ENCODE results near the gene TRAF5.

The TRAF5 gene, protein sequence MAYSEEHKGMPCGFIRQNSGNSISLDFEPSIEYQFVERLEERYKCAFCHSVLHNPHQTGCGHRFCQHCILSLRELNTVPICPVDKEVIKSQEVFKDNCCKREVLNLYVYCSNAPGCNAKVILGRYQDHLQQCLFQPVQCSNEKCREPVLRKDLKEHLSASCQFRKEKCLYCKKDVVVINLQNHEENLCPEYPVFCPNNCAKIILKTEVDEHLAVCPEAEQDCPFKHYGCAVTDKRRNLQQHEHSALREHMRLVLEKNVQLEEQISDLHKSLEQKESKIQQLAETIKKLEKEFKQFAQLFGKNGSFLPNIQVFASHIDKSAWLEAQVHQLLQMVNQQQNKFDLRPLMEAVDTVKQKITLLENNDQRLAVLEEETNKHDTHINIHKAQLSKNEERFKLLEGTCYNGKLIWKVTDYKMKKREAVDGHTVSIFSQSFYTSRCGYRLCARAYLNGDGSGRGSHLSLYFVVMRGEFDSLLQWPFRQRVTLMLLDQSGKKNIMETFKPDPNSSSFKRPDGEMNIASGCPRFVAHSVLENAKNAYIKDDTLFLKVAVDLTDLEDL

DNA sequence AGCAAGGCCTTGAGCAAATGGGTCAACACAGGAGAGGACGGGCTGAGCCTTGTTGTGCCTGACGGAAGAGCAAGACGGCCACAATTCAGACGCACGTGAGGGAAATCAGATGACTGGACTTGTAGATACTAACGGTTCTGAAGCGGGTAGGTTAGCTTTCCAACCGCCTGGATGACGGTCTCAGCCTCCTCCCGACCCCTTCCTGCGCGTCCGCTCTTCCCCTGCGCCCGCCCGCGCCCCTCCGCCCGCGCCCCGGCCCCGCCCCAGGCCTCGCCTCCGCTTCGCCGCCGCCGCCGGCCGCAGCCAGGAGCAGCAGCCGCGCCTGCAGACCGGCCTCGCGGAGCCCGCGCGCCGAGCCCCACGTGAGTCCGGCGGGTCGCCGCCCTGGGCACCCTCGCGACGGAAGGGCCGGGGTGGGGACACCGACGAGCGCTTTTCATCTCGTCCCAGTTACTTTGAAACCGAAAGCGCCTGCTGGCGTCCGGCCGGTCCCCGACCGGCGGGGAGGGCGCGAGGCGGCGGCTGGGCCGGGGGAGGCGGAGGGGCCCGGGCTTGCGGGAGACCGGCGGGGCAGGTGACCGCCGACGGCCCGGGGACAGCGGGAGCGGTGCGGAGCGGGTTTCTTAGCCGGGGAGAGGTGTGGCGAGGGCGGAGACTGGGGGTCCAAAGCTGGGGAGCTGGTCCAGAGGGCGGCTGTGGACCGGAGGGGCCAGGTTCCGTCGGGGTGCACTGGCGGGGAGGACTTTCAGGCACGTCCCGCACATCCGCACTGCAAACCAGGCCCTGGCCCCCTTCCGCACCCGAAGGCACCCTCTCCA is at the start of gene TRAF5:
TSS of gene TRAF5 (plus strand) at position 306 of the 818 bp plus-strand sequence. CDS start 26,407 bp downstream, outside the sequence.
- Histone ChIP-seq H3K27me3 (ENCODE audit: low read depth, low read length) (no peaks in the 10 kb centered on the region), H3K9me3 (ENCODE audit: control insufficient read depth in 1 of 2, low read length in 2 of 2) (no peaks in the 10 kb centered on the region), H3K27ac (ENCODE audit: low read length) (peak within 1 kb of the TSS; percentile 80), H3K36me3 (ENCODE audit: control insufficient read depth in 1 of 2, insufficient read depth in 2 of 2, low read length in 2 of 2) (no peaks in the 10 kb centered on the region), H3K4me1 (ENCODE audit: control insufficient read depth in 1 of 2, insufficient read depth in 2 of 2, low read length in 2 of 2) (peaks cover 3 to 8% of the 10 kb centered on the region in 2 donors), H3K4me3 (ENCODE audit: low read depth in 1 of 2, low read length in 2 of 2) (peak within 1 kb of the TSS; percentile 68 to 77)

DNA sequence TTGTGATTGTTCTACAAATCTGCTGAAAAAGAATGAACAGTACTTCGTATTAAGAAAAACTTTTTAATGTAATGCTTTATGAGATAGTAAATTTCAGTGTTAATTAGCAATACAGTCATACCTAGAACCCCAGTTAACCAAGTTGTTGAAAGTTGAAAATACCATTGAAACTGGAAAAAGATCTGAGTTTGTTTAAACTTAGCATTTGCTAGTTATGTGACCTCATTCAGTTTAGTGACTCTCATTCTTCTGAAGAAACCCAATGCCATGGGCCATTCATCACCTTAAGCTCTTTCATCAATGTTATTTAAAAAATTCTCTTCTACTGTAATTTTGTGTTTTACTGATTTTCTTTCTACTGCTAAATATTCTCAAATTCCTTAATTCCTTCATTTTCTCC is 47.3 kb upstream of the TRAF5 start:
- H3K4me1 ChIP-seq (ENCODE audit: control insufficient read depth in 1 of 2, insufficient read depth in 2 of 2, low read length in 2 of 2): peaks cover 0 to 12% of the 10 kb centered on the region in 2 donors
- no peaks in the 10 kb centered on the region for H3K9me3 ChIP-seq (ENCODE audit: control insufficient read depth in 1 of 2, low read length in 2 of 2)
- no peaks in the 10 kb centered on the region for H3K27me3 ChIP-seq (ENCODE audit: low read depth, low read length)
- no peak overlapping the region for H3K4me3 ChIP-seq (ENCODE audit: low read depth in 1 of 2, low read length in 2 of 2)
- H3K36me3 ChIP-seq (ENCODE audit: control insufficient read depth in 1 of 2, insufficient read depth in 2 of 2, low read length in 2 of 2): peaks cover 26 to 44% of the 10 kb centered on the region in 2 donors
- H3K27ac ChIP-seq (ENCODE audit: low read length): no peak overlapping the region

DNA sequence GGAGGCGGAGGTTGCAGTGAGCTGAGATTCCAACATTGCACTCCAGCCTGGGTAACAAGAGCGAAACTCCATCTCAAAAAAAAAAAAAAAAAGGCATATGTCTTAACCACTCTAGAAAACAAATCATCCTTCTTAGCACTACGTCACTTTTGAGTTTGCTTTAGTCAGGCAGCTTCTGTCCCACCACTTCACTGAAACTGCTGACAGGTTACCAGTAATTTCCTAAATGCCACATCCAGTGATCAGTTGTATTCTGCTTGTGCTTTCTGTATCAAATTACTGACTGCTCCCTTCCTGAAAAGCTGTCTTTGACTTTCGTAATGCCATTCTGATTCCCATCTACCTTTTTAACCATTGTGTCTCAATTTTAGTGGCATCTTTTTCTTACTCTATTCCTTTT is 45.7 kb upstream of the TRAF5 start:
- H3K27ac ChIP-seq (ENCODE audit: low read length): no peak overlapping the region
- peaks cover 0 to 2% of the 10 kb centered on the region in 2 donors for H3K4me1 ChIP-seq (ENCODE audit: control insufficient read depth in 1 of 2, insufficient read depth in 2 of 2, low read length in 2 of 2)
- H3K36me3 ChIP-seq (ENCODE audit: control insufficient read depth in 1 of 2, insufficient read depth in 2 of 2, low read length in 2 of 2): peaks cover 36 to 40% of the 10 kb centered on the region in 2 donors
- H3K9me3 ChIP-seq (ENCODE audit: control insufficient read depth in 1 of 2, low read length in 2 of 2): no peaks in the 10 kb centered on the region
- H3K4me3 ChIP-seq (ENCODE audit: low read depth in 1 of 2, low read length in 2 of 2): no peak overlapping the region
- H3K27me3 ChIP-seq (ENCODE audit: low read depth, low read length): no peaks in the 10 kb centered on the region

DNA sequence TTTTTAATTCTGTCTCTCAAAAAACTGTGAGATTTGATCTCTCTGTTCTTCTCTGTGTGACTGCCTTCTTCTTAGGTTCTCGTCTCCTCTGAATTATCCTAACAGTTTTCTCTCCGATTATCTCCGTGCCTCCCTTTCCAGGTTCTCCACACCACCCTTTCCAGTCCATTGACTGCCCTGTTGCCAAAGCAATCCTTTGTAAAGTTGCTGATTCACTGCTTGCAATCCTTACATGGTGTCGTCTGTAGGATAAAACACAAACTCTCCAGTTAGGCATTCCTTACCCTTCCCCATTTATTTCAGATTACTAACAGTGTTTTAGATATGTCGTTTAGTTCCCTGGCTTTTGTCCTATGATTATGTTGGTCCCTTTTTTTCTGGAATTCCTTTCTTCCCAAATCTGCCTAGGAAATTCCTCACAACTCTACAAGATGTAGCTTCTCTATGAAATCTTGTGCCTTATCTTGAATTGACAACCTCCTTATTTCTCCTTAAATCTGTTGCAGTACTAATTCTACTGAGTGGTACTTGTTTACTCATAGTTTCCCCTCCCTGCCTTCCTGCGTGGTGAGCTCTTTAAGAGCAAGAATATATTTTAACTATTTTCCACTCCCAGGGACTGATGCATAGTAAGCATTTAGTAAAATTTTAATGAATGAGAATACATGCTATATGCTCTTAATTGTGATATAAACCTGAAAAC is 45.2 kb upstream of the TRAF5 start:
- Histone ChIP-seq H3K9me3 (ENCODE audit: control insufficient read depth in 1 of 2, low read length in 2 of 2) (no peaks in the 10 kb centered on the region), H3K4me1 (ENCODE audit: control insufficient read depth in 1 of 2, insufficient read depth in 2 of 2, low read length in 2 of 2) (no peaks in the 10 kb centered on the region), H3K27me3 (ENCODE audit: low read depth, low read length) (no peaks in the 10 kb centered on the region), H3K4me3 (ENCODE audit: low read depth in 1 of 2, low read length in 2 of 2) (no peak overlapping the region), H3K36me3 (ENCODE audit: control insufficient read depth in 1 of 2, insufficient read depth in 2 of 2, low read length in 2 of 2) (peaks cover 37 to 38% of the 10 kb centered on the region in 2 donors), H3K27ac (ENCODE audit: low read length) (no peak overlapping the region)

DNA sequence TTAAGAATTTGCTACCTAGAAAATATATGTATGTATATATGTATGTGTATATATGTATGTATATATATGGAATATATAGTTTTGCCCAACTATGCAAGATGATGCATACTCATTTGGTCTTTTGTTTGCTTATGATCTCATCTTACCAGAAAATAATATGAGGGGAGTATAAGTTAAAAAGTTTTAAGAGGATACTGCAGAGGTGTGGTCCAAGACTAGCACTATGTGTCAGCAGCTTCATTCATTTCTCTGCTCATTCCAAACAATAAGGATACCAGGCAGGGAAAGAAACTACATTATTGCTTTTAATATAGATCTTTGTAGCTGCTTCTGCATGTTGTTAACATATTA is 44.6 kb upstream of the TRAF5 start:
- Histone ChIP-seq H3K9me3 (ENCODE audit: control insufficient read depth in 1 of 2, low read length in 2 of 2) (no peaks in the 10 kb centered on the region), H3K4me1 (ENCODE audit: control insufficient read depth in 1 of 2, insufficient read depth in 2 of 2, low read length in 2 of 2) (no peaks in the 10 kb centered on the region), H3K4me3 (ENCODE audit: low read depth in 1 of 2, low read length in 2 of 2) (no peak overlapping the region), H3K27me3 (ENCODE audit: low read depth, low read length) (no peaks in the 10 kb centered on the region), H3K36me3 (ENCODE audit: control insufficient read depth in 1 of 2, insufficient read depth in 2 of 2, low read length in 2 of 2) (peaks cover 41 to 42% of the 10 kb centered on the region in 2 donors), H3K27ac (ENCODE audit: low read length) (no peak overlapping the region)

DNA sequence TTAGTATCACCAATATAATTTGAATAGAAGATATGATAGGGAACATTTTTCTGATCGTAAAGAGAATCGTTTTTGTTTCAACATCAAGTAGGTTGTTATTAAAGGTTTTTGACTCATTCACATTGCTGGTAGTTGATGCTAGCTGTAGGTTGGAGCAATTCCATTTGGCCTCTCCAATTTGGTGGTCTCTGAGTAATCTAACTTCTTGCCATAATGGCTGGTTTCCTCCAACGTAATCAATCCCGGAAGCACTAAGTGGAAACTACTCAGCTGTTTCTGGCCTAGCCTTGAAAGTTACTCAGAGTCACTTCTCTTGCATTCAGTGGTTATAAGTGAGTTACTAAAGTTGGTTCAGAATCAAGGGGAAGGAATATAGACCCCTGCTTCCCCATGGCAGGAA is 41.4 kb upstream of the TRAF5 start:
- Histone ChIP-seq H3K36me3 (ENCODE audit: control insufficient read depth in 1 of 2, insufficient read depth in 2 of 2, low read length in 2 of 2) (peaks cover 37 to 46% of the 10 kb centered on the region in 2 donors), H3K27ac (ENCODE audit: low read length) (no peak overlapping the region), H3K4me1 (ENCODE audit: control insufficient read depth in 1 of 2, insufficient read depth in 2 of 2, low read length in 2 of 2) (no peaks in the 10 kb centered on the region), H3K27me3 (ENCODE audit: low read depth, low read length) (no peaks in the 10 kb centered on the region), H3K4me3 (ENCODE audit: low read depth in 1 of 2, low read length in 2 of 2) (no peak overlapping the region), H3K9me3 (ENCODE audit: control insufficient read depth in 1 of 2, low read length in 2 of 2) (no peaks in the 10 kb centered on the region)

DNA sequence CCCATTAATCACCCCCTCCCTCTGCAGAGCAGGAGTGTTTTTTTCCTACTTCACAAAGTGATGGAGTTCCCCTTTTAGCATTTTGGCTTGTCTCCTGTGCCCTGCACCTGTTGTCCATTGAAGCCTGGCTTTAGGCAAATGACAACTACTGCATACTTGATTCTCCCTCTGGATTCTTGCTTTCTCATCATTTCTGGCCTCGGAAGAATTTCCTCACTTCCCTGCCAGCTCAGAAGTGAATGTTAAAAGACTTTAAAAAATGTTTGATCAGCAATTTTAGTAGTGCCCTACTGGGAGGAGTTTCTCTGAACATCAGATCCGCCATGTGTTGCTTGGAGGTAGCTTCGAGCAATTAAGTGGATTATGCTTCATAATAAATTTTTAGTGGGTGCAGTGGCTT is 39.4 kb upstream of the TRAF5 start:
- no peaks in the 10 kb centered on the region for H3K9me3 ChIP-seq (ENCODE audit: control insufficient read depth in 1 of 2, low read length in 2 of 2)
- H3K27me3 ChIP-seq (ENCODE audit: low read depth, low read length): no peaks in the 10 kb centered on the region
- H3K27ac ChIP-seq (ENCODE audit: low read length): no peak overlapping the region
- no peaks in the 10 kb centered on the region for H3K4me1 ChIP-seq (ENCODE audit: control insufficient read depth in 1 of 2, insufficient read depth in 2 of 2, low read length in 2 of 2)
- peaks cover 46 to 49% of the 10 kb centered on the region in 2 donors for H3K36me3 ChIP-seq (ENCODE audit: control insufficient read depth in 1 of 2, insufficient read depth in 2 of 2, low read length in 2 of 2)
- H3K4me3 ChIP-seq (ENCODE audit: low read depth in 1 of 2, low read length in 2 of 2): no peak overlapping the region

DNA sequence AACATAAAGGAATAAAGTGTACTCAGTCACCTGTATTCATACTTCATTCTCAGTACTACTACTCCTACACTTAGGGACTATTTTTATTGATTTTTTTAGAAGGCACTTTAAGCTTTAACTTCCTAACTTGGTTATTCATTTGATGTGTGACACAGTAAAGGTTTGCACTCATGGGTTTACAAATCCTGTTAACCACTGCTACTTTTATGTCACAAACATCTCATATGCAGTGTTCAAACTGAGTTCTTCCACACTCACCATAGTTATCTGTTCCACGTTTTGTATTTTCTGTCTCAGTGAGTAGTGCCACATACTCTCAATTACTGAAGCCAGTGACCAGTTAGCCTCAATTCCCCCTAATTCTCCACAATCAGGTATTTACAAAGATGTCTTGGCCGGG is 34.2 kb upstream of the TRAF5 start:
- Histone ChIP-seq H3K27me3 (ENCODE audit: low read depth, low read length) (no peaks in the 10 kb centered on the region), H3K36me3 (ENCODE audit: control insufficient read depth in 1 of 2, insufficient read depth in 2 of 2, low read length in 2 of 2) (peaks cover 53 to 56% of the 10 kb centered on the region in 2 donors)

DNA sequence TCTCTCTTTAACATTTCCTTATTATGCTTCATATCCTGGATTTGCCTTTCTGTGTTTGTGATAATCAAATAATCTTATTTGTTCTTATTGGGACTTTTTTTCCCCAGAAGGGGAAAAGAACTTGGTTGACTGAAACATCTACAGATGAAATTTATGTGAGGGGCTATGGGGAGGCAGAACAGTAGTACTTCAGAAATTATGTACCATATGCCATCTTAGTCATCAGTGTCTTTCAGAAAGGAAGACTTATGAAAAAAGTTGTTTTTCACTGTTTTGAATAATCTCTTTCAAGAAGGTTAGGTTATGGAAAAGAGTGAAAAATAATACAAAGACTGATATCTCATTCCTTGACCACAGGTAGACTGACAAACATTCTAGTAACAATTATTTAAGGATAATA is 30.2 kb upstream of the TRAF5 start:
- H3K27me3 ChIP-seq (ENCODE audit: low read depth, low read length): no peaks in the 10 kb centered on the region
- H3K27ac ChIP-seq (ENCODE audit: low read length): no peak overlapping the region
- no peak overlapping the region for H3K4me3 ChIP-seq (ENCODE audit: low read depth in 1 of 2, low read length in 2 of 2)
- H3K9me3 ChIP-seq (ENCODE audit: control insufficient read depth in 1 of 2, low read length in 2 of 2): no peaks in the 10 kb centered on the region
- H3K36me3 ChIP-seq (ENCODE audit: control insufficient read depth in 1 of 2, insufficient read depth in 2 of 2, low read length in 2 of 2): peaks cover 40 to 44% of the 10 kb centered on the region in 2 donors
- no peaks in the 10 kb centered on the region for H3K4me1 ChIP-seq (ENCODE audit: control insufficient read depth in 1 of 2, insufficient read depth in 2 of 2, low read length in 2 of 2)

More for the DNA sequence above, 34.2 kb upstream of the TRAF5 start:
- Histone ChIP-seq H3K4me3 (ENCODE audit: low read depth in 1 of 2, low read length in 2 of 2) (no peak overlapping the region), H3K27ac (ENCODE audit: low read length) (no peak overlapping the region), H3K9me3 (ENCODE audit: control insufficient read depth in 1 of 2, low read length in 2 of 2) (no peaks in the 10 kb centered on the region), H3K4me1 (ENCODE audit: control insufficient read depth in 1 of 2, insufficient read depth in 2 of 2, low read length in 2 of 2) (no peaks in the 10 kb centered on the region)

DNA sequence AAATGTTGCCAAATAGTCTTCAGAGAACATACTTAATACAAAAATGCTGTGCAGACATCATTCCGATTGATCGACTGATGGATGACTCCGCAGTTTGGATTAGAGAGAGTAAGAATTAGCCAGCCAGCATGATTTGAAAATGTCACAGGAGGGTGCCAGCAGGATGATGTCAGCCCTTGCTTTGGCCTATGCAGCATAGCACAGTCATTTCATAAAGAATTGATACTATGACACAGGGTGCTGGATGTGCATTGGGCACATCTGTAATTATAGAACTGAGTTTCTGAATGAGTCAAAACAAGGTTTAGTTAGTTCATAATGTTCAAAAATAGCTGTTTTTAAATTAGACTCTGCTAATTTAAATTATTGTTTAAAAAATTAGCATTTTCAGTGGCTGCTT is 21.6 kb upstream of the TRAF5 start:
- H3K27ac ChIP-seq (ENCODE audit: low read length): no peak overlapping the region
- H3K4me3 ChIP-seq (ENCODE audit: low read depth in 1 of 2, low read length in 2 of 2): no peak overlapping the region
- H3K36me3 ChIP-seq (ENCODE audit: control insufficient read depth in 1 of 2, insufficient read depth in 2 of 2, low read length in 2 of 2): peaks cover 18 to 21% of the 10 kb centered on the region in 2 donors
- no peaks in the 10 kb centered on the region for H3K4me1 ChIP-seq (ENCODE audit: control insufficient read depth in 1 of 2, insufficient read depth in 2 of 2, low read length in 2 of 2)
- no peaks in the 10 kb centered on the region for H3K27me3 ChIP-seq (ENCODE audit: low read depth, low read length)
- H3K9me3 ChIP-seq (ENCODE audit: control insufficient read depth in 1 of 2, low read length in 2 of 2): no peaks in the 10 kb centered on the region

DNA sequence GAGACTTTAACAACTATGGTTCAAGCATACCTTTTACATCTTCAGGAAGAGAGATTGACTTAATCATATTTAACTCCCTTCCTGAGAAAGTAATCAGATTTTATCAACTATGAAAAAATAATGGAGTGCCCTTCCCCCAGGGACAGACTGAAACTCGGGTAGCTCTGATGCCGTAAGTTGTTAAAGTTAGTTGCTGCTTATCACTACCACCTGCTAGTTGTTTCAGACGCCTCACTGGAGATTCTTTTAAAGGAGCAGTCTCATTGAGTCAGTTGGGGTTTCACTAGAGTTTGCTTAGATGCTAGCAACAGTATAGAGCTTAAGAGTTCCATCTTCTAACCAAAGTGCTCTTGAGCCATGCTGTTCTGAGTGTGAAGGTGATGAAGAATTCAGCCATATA is 17.0 kb upstream of the TRAF5 start:
- no peaks in the 10 kb centered on the region for H3K9me3 ChIP-seq (ENCODE audit: control insufficient read depth in 1 of 2, low read length in 2 of 2)
- H3K27me3 ChIP-seq (ENCODE audit: low read depth, low read length): no peaks in the 10 kb centered on the region
- H3K36me3 ChIP-seq (ENCODE audit: control insufficient read depth in 1 of 2, insufficient read depth in 2 of 2, low read length in 2 of 2): peaks cover 22 to 28% of the 10 kb centered on the region in 2 donors
- no peak overlapping the region for H3K27ac ChIP-seq (ENCODE audit: low read length)
- H3K4me3 ChIP-seq (ENCODE audit: low read depth in 1 of 2, low read length in 2 of 2): no peak overlapping the region
- H3K4me1 ChIP-seq (ENCODE audit: control insufficient read depth in 1 of 2, insufficient read depth in 2 of 2, low read length in 2 of 2): no peaks in the 10 kb centered on the region
